ENCODE measurements around the gene ZFYVE9. TPM values are rescaled to one million over a fixed set of nuclear protein-coding genes. Genes with fewer than 3 reads are reported as not detected.

The ZFYVE9 gene
- total and polyA plus RNA-seq, 2 of the 8 experiments (the other 6 are each of a cell fraction or from before 2014, with no cell fraction given), result 5.8 to 26.5 TPM

DNA sequence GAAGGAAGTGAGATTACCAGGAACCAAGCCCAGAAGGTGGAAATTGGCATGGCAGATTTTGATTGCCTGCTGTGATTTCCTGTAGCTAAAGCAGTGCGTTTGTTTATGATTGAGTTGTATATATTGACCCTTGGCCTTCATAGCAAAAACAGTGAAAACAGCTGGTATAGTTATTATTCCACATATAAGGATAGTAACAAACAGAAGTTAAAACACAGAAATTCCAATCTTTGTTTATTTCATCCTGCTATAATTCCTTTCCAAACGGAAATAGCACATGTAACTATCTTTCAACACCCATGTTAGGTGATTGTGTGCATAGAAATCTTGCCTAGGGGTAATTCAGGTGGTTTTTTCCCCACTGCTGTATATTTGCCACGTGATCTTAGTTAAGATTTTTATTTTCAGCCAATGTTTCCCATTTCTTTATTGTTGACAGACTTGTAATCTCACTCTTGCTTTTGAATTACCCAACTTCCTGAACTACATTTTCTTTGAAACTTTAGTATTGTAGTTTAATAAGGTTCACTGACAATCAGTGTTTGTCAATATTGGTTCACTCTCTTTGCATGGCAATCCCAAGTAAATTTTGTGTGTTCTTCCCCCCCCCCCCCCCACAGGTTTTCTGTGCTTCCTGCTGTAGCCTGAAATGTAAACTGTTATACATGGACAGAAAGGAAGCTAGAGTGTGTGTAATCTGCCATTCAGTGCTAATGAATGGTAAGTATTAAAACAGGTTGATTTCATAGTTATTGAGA is 121.4 kb downstream of the ZFYVE9 start (continued):
- TF ChIP-seq, protein P1, sequence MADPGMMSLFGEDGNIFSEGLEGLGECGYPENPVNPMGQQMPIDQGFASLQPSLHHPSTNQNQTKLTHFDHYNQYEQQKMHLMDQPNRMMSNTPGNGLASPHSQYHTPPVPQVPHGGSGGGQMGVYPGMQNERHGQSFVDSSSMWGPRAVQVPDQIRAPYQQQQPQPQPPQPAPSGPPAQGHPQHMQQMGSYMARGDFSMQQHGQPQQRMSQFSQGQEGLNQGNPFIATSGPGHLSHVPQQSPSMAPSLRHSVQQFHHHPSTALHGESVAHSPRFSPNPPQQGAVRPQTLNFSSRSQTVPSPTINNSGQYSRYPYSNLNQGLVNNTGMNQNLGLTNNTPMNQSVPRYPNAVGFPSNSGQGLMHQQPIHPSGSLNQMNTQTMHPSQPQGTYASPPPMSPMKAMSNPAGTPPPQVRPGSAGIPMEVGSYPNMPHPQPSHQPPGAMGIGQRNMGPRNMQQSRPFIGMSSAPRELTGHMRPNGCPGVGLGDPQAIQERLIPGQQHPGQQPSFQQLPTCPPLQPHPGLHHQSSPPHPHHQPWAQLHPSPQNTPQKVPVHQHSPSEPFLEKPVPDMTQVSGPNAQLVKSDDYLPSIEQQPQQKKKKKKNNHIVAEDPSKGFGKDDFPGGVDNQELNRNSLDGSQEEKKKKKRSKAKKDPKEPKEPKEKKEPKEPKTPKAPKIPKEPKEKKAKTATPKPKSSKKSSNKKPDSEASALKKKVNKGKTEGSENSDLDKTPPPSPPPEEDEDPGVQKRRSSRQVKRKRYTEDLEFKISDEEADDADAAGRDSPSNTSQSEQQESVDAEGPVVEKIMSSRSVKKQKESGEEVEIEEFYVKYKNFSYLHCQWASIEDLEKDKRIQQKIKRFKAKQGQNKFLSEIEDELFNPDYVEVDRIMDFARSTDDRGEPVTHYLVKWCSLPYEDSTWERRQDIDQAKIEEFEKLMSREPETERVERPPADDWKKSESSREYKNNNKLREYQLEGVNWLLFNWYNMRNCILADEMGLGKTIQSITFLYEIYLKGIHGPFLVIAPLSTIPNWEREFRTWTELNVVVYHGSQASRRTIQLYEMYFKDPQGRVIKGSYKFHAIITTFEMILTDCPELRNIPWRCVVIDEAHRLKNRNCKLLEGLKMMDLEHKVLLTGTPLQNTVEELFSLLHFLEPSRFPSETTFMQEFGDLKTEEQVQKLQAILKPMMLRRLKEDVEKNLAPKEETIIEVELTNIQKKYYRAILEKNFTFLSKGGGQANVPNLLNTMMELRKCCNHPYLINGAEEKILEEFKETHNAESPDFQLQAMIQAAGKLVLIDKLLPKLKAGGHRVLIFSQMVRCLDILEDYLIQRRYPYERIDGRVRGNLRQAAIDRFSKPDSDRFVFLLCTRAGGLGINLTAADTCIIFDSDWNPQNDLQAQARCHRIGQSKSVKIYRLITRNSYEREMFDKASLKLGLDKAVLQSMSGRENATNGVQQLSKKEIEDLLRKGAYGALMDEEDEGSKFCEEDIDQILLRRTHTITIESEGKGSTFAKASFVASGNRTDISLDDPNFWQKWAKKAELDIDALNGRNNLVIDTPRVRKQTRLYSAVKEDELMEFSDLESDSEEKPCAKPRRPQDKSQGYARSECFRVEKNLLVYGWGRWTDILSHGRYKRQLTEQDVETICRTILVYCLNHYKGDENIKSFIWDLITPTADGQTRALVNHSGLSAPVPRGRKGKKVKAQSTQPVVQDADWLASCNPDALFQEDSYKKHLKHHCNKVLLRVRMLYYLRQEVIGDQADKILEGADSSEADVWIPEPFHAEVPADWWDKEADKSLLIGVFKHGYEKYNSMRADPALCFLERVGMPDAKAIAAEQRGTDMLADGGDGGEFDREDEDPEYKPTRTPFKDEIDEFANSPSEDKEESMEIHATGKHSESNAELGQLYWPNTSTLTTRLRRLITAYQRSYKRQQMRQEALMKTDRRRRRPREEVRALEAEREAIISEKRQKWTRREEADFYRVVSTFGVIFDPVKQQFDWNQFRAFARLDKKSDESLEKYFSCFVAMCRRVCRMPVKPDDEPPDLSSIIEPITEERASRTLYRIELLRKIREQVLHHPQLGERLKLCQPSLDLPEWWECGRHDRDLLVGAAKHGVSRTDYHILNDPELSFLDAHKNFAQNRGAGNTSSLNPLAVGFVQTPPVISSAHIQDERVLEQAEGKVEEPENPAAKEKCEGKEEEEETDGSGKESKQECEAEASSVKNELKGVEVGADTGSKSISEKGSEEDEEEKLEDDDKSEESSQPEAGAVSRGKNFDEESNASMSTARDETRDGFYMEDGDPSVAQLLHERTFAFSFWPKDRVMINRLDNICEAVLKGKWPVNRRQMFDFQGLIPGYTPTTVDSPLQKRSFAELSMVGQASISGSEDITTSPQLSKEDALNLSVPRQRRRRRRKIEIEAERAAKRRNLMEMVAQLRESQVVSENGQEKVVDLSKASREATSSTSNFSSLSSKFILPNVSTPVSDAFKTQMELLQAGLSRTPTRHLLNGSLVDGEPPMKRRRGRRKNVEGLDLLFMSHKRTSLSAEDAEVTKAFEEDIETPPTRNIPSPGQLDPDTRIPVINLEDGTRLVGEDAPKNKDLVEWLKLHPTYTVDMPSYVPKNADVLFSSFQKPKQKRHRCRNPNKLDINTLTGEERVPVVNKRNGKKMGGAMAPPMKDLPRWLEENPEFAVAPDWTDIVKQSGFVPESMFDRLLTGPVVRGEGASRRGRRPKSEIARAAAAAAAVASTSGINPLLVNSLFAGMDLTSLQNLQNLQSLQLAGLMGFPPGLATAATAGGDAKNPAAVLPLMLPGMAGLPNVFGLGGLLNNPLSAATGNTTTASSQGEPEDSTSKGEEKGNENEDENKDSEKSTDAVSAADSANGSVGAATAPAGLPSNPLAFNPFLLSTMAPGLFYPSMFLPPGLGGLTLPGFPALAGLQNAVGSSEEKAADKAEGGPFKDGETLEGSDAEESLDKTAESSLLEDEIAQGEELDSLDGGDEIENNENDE (IDR thresholded peaks at IDR 0.05; ENCODE audit: insufficient replicate concordance, low read length), result no peak
- TF ChIP-seq, protein P2, sequence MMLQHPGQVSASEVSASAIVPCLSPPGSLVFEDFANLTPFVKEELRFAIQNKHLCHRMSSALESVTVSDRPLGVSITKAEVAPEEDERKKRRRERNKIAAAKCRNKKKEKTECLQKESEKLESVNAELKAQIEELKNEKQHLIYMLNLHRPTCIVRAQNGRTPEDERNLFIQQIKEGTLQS (IDR thresholded peaks at IDR 0.05; ENCODE audit: insufficient read depth, low read depth, low read length), result no peak

Measured in H1 (cell line).